Measurements from ENCODE around the gene COL13A1. TPM values are rescaled to one million over a fixed set of nuclear protein-coding genes. Genes with fewer than 3 reads are reported as not detected.

Gene COL13A1
- total and polyA plus RNA-seq, 11 donors: 1.0 to 4.0 (median 1.7) TPM

- WGBS, 4 donors: 77 to 94% (median 90%) methylated on average over 5 to 6 of the region's 6 CpGs
- ATAC-seq: no peak
Observed at GRCh38 chr10:69953851-69954250, 152.1 kb downstream of the COL13A1 start.

DNA sequence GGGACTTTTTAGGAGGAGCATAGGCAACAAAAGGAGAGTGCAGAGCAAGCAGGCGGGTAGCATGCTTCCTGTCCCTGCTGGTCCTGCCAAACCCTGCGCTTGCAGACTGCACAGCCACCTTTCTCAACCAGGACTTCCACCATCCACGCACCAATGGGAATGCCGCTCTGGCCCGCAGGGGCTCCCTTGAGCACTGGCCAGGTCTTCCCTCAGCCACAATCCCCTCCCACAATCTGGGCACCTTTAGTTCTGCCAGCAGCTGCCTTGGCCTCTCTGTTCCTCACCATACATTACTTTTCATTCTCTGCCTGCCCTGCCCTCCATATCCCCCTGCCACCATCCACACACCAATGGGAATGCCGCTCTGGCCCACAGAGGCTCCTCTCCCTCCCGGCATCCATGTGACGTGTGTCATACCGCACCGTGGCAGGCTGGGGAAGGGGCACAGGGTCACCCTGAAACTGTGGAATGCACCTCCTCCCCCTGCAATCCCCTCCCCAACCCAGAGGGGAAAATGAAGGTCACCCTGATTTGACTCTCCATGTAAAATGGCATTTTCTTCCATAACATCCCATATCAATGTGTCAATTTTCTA, 153.6 kb downstream of the COL13A1 start:
- no peaks in the 10 kb centered on the region for H3K27me3 ChIP-seq
- intact Hi-C loops (cut with DNase I): no loop called here
- no peak for DNase-seq
- ATAC-seq: no peak
- TF ChIP-seq CTCF (IDR thresholded peaks at IDR 0.05) (no peak), POLR2A (IDR thresholded peaks at IDR 0.05) (no peak)
- H3K27ac ChIP-seq: no peak overlapping the region
- 78 to 89% (median 87%) methylated on average over 10 of the region's 10 CpGs for WGBS, 4 donors
- H3K9me3 ChIP-seq: no peaks in the 10 kb centered on the region
- H3K36me3 ChIP-seq: no peaks in the 10 kb centered on the region
- peaks cover 0 to 9% (median 0%) of the 10 kb centered on the region in 12 donors for H3K4me1 ChIP-seq
- no peak overlapping the region for H3K4me3 ChIP-seq

More at GRCh38 chr10:69953851-69954250, 152.1 kb downstream of the COL13A1 start:
- no peaks in the 10 kb centered on the region for H3K4me1 ChIP-seq
- H3K36me3 ChIP-seq: no peaks in the 10 kb centered on the region
- intact Hi-C loops (cut with DNase I): no loop called here
- H3K9me3 ChIP-seq: no peaks in the 10 kb centered on the region
- no peak for TF ChIP-seq CTCF (IDR thresholded peaks at IDR 0.05)
- TF ChIP-seq POLR2A (IDR thresholded peaks at IDR 0.05): no peak
- no peaks in the 10 kb centered on the region for H3K27me3 ChIP-seq
- DNase-seq: no peak
- H3K4me3 ChIP-seq: no peak overlapping the region
- H3K27ac ChIP-seq: no peak overlapping the region

- H3K4me3 ChIP-seq: no peak overlapping the region
- ATAC-seq (no peak), DNase-seq (no peak)
- no peak for TF ChIP-seq POLR2A (IDR thresholded peaks at IDR 0.05)
- TF ChIP-seq CTCF (IDR thresholded peaks at IDR 0.05): no peak
- intact Hi-C loops (cut with DNase I): no loop called here
- no peak overlapping the region for H3K27ac ChIP-seq
- no peaks in the 10 kb centered on the region for H3K36me3 ChIP-seq
- H3K9me3 ChIP-seq: no peaks in the 10 kb centered on the region
- H3K4me1 ChIP-seq: peaks cover 0 to 17% (median 0%) of the 10 kb centered on the region in 12 donors
- WGBS, 4 donors: 87 to 94% (median 91%) methylated on average over 14 of the region's 14 CpGs
- no peaks in the 10 kb centered on the region for H3K27me3 ChIP-seq
Observed at GRCh38 chr10:69955897-69956740, 154.4 kb downstream of the COL13A1 start.

GRCh38 chr10:69956741-69957230, 155.1 kb downstream of the COL13A1 start:
- H3K4me3 ChIP-seq: no peak overlapping the region
- DNase-seq (no peak), ATAC-seq (no peak)
- WGBS, 4 donors: 61 to 85% (median 84%) methylated on average over 7 of the region's 7 CpGs
- TF ChIP-seq POLR2A (IDR thresholded peaks at IDR 0.05): no peak
- no peak for TF ChIP-seq CTCF (IDR thresholded peaks at IDR 0.05)
- no peaks in the 10 kb centered on the region for H3K9me3 ChIP-seq
- H3K27me3 ChIP-seq: no peaks in the 10 kb centered on the region
- H3K36me3 ChIP-seq: no peaks in the 10 kb centered on the region
- intact Hi-C loops (cut with DNase I): no loop called here
- no peak overlapping the region for H3K27ac ChIP-seq
- peaks cover 0 to 24% (median 0%) of the 10 kb centered on the region in 12 donors for H3K4me1 ChIP-seq
